ENCODE data around the gene MYO5B.

MYO5B gene

DNA sequence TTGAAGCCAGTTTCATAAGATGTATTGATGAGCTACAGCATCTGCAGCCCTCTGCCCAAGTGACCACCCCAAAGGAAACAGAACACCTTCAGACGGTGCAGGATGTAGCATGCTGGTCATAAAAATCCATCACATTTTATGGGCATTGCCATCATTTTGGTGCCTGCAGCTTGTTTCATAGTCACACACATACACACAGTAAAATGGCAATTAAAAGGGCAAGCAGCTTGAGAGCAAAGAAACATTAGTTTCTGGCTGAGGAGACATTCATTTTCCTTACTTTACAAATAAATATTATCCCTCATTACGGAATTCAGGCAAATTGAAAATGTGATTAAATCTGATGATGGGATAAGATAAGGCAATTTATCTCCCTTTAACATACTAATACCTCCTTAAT is 13.4 kb downstream of the MYO5B start:
- TF ChIP-seq, protein P1, sequence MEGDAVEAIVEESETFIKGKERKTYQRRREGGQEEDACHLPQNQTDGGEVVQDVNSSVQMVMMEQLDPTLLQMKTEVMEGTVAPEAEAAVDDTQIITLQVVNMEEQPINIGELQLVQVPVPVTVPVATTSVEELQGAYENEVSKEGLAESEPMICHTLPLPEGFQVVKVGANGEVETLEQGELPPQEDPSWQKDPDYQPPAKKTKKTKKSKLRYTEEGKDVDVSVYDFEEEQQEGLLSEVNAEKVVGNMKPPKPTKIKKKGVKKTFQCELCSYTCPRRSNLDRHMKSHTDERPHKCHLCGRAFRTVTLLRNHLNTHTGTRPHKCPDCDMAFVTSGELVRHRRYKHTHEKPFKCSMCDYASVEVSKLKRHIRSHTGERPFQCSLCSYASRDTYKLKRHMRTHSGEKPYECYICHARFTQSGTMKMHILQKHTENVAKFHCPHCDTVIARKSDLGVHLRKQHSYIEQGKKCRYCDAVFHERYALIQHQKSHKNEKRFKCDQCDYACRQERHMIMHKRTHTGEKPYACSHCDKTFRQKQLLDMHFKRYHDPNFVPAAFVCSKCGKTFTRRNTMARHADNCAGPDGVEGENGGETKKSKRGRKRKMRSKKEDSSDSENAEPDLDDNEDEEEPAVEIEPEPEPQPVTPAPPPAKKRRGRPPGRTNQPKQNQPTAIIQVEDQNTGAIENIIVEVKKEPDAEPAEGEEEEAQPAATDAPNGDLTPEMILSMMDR (IDR thresholded peaks at IDR 0.05; ENCODE audit: insufficient read depth, low read length, missing control alignments): no peak
- CTCF ChIA-PET: no interaction called here
- DNase-seq (ENCODE audit: low read depth, low spot score): no peak
- POLR2A ChIA-PET: no interaction called here
- no peak overlapping the region for H3K4me3 ChIP-seq (ENCODE audit: low read depth, low read length)

DNA sequence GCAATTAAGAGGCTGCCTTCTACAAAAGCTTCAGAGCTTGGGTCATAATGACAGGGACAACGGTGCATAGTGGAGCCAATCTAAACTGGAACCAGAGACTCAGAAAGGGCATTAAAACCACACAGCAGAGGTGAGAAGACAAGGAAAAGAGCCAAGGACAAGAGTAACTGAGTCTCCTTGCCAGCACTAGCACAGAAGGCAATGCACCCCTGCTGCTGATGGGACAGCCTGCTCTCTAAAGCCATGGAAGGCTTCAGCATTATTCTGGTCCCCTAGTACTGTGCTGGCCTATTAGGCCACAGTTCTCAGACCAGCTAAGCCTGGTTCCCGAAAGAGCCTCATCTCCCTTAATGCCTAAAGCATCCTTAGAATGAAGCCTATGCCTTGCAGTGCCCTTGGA is 15.5 kb downstream of the MYO5B start:
- H3K4me3 ChIP-seq (ENCODE audit: low read depth, low read length): no peak overlapping the region
- ChIA-PET POLR2A (no interaction called here), CTCF (no interaction called here)
- TF ChIP-seq, protein P1 (IDR thresholded peaks at IDR 0.05; ENCODE audit: insufficient read depth, low read length, missing control alignments): no peak
- no peak for DNase-seq (ENCODE audit: low read depth, low spot score)

- no peak overlapping the region for H3K4me3 ChIP-seq (ENCODE audit: low read depth, low read length)
- CTCF ChIA-PET: no interaction called here
- POLR2A ChIA-PET: no interaction called here
- no peak for DNase-seq (ENCODE audit: low read depth, low spot score)
- TF ChIP-seq, protein P1 (IDR thresholded peaks at IDR 0.05; ENCODE audit: insufficient read depth, low read length, missing control alignments): no peak
Observed at GRCh38 chr18:50177294-50177992, 17.5 kb downstream of the MYO5B start.

- TF ChIP-seq, protein P1 (IDR thresholded peaks at IDR 0.05; ENCODE audit: insufficient read depth, low read length, missing control alignments): no peak
- no peak overlapping the region for H3K4me3 ChIP-seq (ENCODE audit: low read depth, low read length)
- ChIA-PET POLR2A (no interaction called here), CTCF (no interaction called here)
- no peak for DNase-seq (ENCODE audit: low read depth, low spot score)
Observed at GRCh38 chr18:50172367-50172766, 22.6 kb downstream of the MYO5B start.

- TF ChIP-seq, protein P1 (IDR thresholded peaks at IDR 0.05; ENCODE audit: insufficient read depth, low read length, missing control alignments): no peak
- POLR2A ChIA-PET: no interaction called here
- DNase-seq (ENCODE audit: low read depth, low spot score): no peak
- CTCF ChIA-PET: no interaction called here
- no peak overlapping the region for H3K4me3 ChIP-seq (ENCODE audit: low read depth, low read length)
Observed at GRCh38 chr18:50171406-50171805, 23.5 kb downstream of the MYO5B start.

GRCh38 chr18:50170004-50170403 is 24.9 kb downstream of the MYO5B start:
- no peak for DNase-seq (ENCODE audit: low read depth, low spot score)
- POLR2A ChIA-PET: no interaction called here
- no peak overlapping the region for H3K4me3 ChIP-seq (ENCODE audit: low read depth, low read length)
- CTCF ChIA-PET: no interaction called here
- TF ChIP-seq, protein P1 (IDR thresholded peaks at IDR 0.05; ENCODE audit: insufficient read depth, low read length, missing control alignments): no peak
